ENCODE measurements around the gene KRT77.
"Not testable (repeated sequence)": the region's sequence is repeated elsewhere in the genome, so short reads cannot be mapped to it uniquely, and the experiment has no call there.

Gene KRT77

GRCh38 chr12:52750532-52750931, 47.2 kb upstream of the KRT77 start:
- CTCF ChIA-PET; H3K4me1 ChIP-seq (ENCODE audit: control insufficient read depth, insufficient read depth, low read length); POLR2A ChIA-PET; H3K9me3 ChIP-seq (ENCODE audit: control insufficient read depth, insufficient read depth, low read depth, low read length); H3K4me3 ChIP-seq (ENCODE audit: low read depth, low read length); H3K27ac ChIP-seq (ENCODE audit: extremely low read depth, low read depth, low read length); H3K36me3 ChIP-seq (ENCODE audit: control insufficient read depth in 2 of 2, insufficient read depth in 1 of 2, low read length in 2 of 2): not testable (repeated sequence)
- TF ChIP-seq ZNF629 (tag by site-specific recombination; IDR thresholded peaks at IDR 0.05) (0 out of 2 replicates have a peak, but pooled peaks have one; percentile 15), ZXDB (tag by site-specific recombination; IDR thresholded peaks at IDR 0.05) (peak; percentile 44; the same call in 1 of the 2 replicates)

- no peak overlapping the region for H3K4me3 ChIP-seq (ENCODE audit: low read depth, low read length)
- peaks cover 8% of the 10 kb centered on the region; the same call in 1 of the 2 replicates for H3K4me1 ChIP-seq (ENCODE audit: control insufficient read depth, insufficient read depth, low read length)
- TF ChIP-seq ZBTB26 (tag by site-specific recombination; optimal IDR thresholded peaks at IDR 0.05) (no peak), ZNF174 (tag by site-specific recombination; IDR thresholded peaks at IDR 0.05) (no peak), ZSCAN23 (tag by site-specific recombination; IDR thresholded peaks at IDR 0.05) (no peak), ZNF530 (tag by site-specific recombination; IDR thresholded peaks at IDR 0.05; ENCODE audit: low read depth) (no peak), ZNF146 (tag by site-specific recombination; IDR thresholded peaks at IDR 0.05) (no peak), ZFP69B (tag by site-specific recombination; IDR thresholded peaks at IDR 0.05) (no peak), ELK4 (IDR thresholded peaks at IDR 0.05; ENCODE audit: borderline replicate concordance, low read depth, low read length) (no peak), ZNF112 (tag by site-specific recombination; IDR thresholded peaks at IDR 0.05) (no peak), ZNF324 (tag by site-specific recombination; IDR thresholded peaks at IDR 0.05) (no peak), EGR2 (tag by site-specific recombination; IDR thresholded peaks at IDR 0.05; ENCODE audit: low read depth) (no peak), ZFHX2 (tag by site-specific recombination; conservative IDR thresholded peaks at IDR 0.05) (no peak), ZNF274 (IDR thresholded peaks at IDR 0.05; ENCODE audit: low read length) (no peak), ZNF274 (tag by site-specific recombination; IDR thresholded peaks at IDR 0.05; ENCODE audit: borderline replicate concordance) (no peak), ZNF138 (tag by site-specific recombination; IDR thresholded peaks at IDR 0.05; ENCODE audit: borderline replicate concordance) (no peak), ZNF626 (tag by site-specific recombination; IDR thresholded peaks at IDR 0.05) (no peak)
- no peaks in the 10 kb centered on the region for H3K36me3 ChIP-seq (ENCODE audit: control insufficient read depth in 2 of 2, insufficient read depth in 1 of 2, low read length in 2 of 2)
- no peaks in the 10 kb centered on the region for H3K9me3 ChIP-seq (ENCODE audit: control insufficient read depth, insufficient read depth, low read depth, low read length)
- H3K27ac ChIP-seq (ENCODE audit: extremely low read depth, low read depth, low read length): no peak overlapping the region
- ChIA-PET CTCF (no interaction called here), POLR2A (no interaction called here)
Observed at GRCh38 chr12:52749827-52750226, 46.5 kb upstream of the KRT77 start.

- H3K36me3 ChIP-seq (ENCODE audit: control insufficient read depth in 2 of 2, insufficient read depth in 1 of 2, low read length in 2 of 2): no peaks in the 10 kb centered on the region
- no peak overlapping the region for H3K4me3 ChIP-seq (ENCODE audit: low read depth, low read length)
- TF ChIP-seq ZNF138 (tag by site-specific recombination; IDR thresholded peaks at IDR 0.05; ENCODE audit: borderline replicate concordance) (no peak), ZNF530 (tag by site-specific recombination; IDR thresholded peaks at IDR 0.05; ENCODE audit: low read depth) (no peak), ZNF274 (IDR thresholded peaks at IDR 0.05; ENCODE audit: low read length) (no peak), ZNF274 (tag by site-specific recombination; IDR thresholded peaks at IDR 0.05; ENCODE audit: borderline replicate concordance) (no peak), ZNF121 (tag by site-specific recombination; IDR thresholded peaks at IDR 0.05) (no peak), ZNF266 (tag by site-specific recombination; IDR thresholded peaks at IDR 0.05; ENCODE audit: low read depth) (no peak), ZNF529 (tag by site-specific recombination; IDR thresholded peaks at IDR 0.05; ENCODE audit: insufficient replicate concordance) (no peak), ZNF747 (tag by site-specific recombination; IDR thresholded peaks at IDR 0.05) (no peak), ZSCAN30 (tag by site-specific recombination; IDR thresholded peaks at IDR 0.05) (no peak), ZNF175 (tag by site-specific recombination; IDR thresholded peaks at IDR 0.05) (no peak), ZNF585B (tag by site-specific recombination; IDR thresholded peaks at IDR 0.05) (no peak), FEZF1 (tag by site-specific recombination; IDR thresholded peaks at IDR 0.05) (no peak), PBX3 (CRISPR knock-in tag; IDR thresholded peaks at IDR 0.05) (no peak), ZNF76 (tag by site-specific recombination; IDR thresholded peaks at IDR 0.05; ENCODE audit: borderline replicate concordance, low read depth) (no peak), ZFP69B (tag by site-specific recombination; IDR thresholded peaks at IDR 0.05) (no peak)
- no peaks in the 10 kb centered on the region for H3K9me3 ChIP-seq (ENCODE audit: control insufficient read depth, insufficient read depth, low read depth, low read length)
- H3K4me1 ChIP-seq (ENCODE audit: control insufficient read depth, insufficient read depth, low read length): peaks cover 8% of the 10 kb centered on the region; the same call in 1 of the 2 replicates
- CTCF ChIA-PET: no interaction called here
- POLR2A ChIA-PET: no interaction called here
- no peak overlapping the region for H3K27ac ChIP-seq (ENCODE audit: extremely low read depth, low read depth, low read length)
Observed at GRCh38 chr12:52748578-52748977, 45.3 kb upstream of the KRT77 start.

All from HEK293 (cell line).